Measurements from ENCODE around the gene HSF5.

- TF ChIP-seq CTCF (IDR thresholded peaks at IDR 0.05) (no peak), POLR2A (IDR thresholded peaks at IDR 0.05) (no peak)
These were observed 85.5 kb downstream of the HSF5 start for GRCh38 chr17:58402679-58403078.

Data from Peyer's patch (tissue), 4 donors.